HEK293 (cell line): ENCODE results near the gene SERPINA12.

ENCODE experiments used
- CTCF ChIA-PET: fragments of 350-600 bp; formaldehyde crosslinking; extraction: SDS; loops from one replicate; lab custom pipeline; 2021; ENCODE audit warnings: antibody characterized with exemption; lab: Yijun Ruan, JAX
- POLR2A ChIA-PET: fragments of 300-600 bp; formaldehyde crosslinking; extraction: SDS; loops from one replicate; lab custom pipeline; 2020; ENCODE audit warnings: antibody characterized with exemption, inconsistent platforms; lab: Yijun Ruan, JAX
- H3K27ac ChIP-seq: fragments of 200-500 bp; sonication (Bioruptor generic); 2 replicates; pipeline ENCODE4 v1.5.1; 2014; ENCODE audit warnings: low read depth, low read length, control low read depth, inconsistent platforms; ENCODE audit errors: extremely low read depth
- H3K36me3 ChIP-seq, 2 experiments: fragments of 200-500 bp in 1 of 2; sonication (Bioruptor generic) in 1 of 2; 1 replicate in 1 of 2; 2 replicates in 1 of 2; pipeline ENCODE4 v1.5.1; 2014 to 2017; ENCODE audit warnings: inconsistent platforms in 2 of 2, low read length in 2 of 2; ENCODE audit not compliant: control insufficient read depth in 2 of 2, insufficient read depth in 1 of 2
- H3K4me1 ChIP-seq: fragments of 200-500 bp; sonication (Bioruptor generic); 2 replicates; pipeline ENCODE4 v1.5.1; 2014; ENCODE audit warnings: mild to moderate bottlenecking, low read length, inconsistent platforms; ENCODE audit not compliant: control insufficient read depth, insufficient read depth
- H3K4me3 ChIP-seq: 2 replicates; pipeline ENCODE4 v1.5.1; 2011; ENCODE audit warnings: low read depth, mild to moderate bottlenecking, control low read depth, low read length, moderate library complexity
- H3K9me3 ChIP-seq: fragments of 200-500 bp; sonication (Bioruptor generic); 2 replicates; pipeline ENCODE4 v1.5.1; 2014; ENCODE audit warnings: low read depth, low read length, inconsistent platforms; ENCODE audit not compliant: control insufficient read depth, insufficient read depth
- HOXA7 ChIP-seq: sonication (generic); formaldehyde crosslinking; IDR thresholded peaks from 2 replicates; pipeline ENCODE4 v1.8.1; 2022; ENCODE audit warnings: missing genetic modification reagents, borderline replicate concordance
- OVOL3 ChIP-seq: fragments of 450-650 bp; formaldehyde crosslinking; IDR thresholded peaks from 2 replicates; pipeline ENCODE4 v1.5.1; 2016; ENCODE audit warnings: missing biosample characterization, missing genetic modification characterization
- ZBTB17 ChIP-seq: fragments of 450-650 bp; formaldehyde crosslinking; IDR thresholded peaks from 2 replicates; pipeline ENCODE4 v1.5.1; 2016; ENCODE audit warnings: missing biosample characterization, missing genetic modification characterization
- ZNF148 ChIP-seq: fragments of 450-650 bp; formaldehyde crosslinking; IDR thresholded peaks from 2 replicates; pipeline ENCODE4 v1.5.0; 2017; ENCODE audit warnings: missing biosample characterization, missing genetic modification characterization, borderline replicate concordance
- ZNF184 ChIP-seq: fragments of 450-650 bp; IDR thresholded peaks from 2 replicates; pipeline ENCODE4 v1.5.1; 2018; ENCODE audit warnings: missing biosample characterization, mild to moderate bottlenecking, missing genetic modification characterization
- ZNF223 ChIP-seq: fragments of 450-650 bp; formaldehyde crosslinking; IDR thresholded peaks from 2 replicates; pipeline ENCODE4 v1.5.1; 2016; ENCODE audit warnings: missing biosample characterization, missing genetic modification characterization
- ZNF26 ChIP-seq: fragments of 450-650 bp; formaldehyde crosslinking; IDR thresholded peaks from 2 replicates; pipeline ENCODE4 v1.5.1; 2016; ENCODE audit warnings: missing biosample characterization, missing genetic modification characterization
- ZNF530 ChIP-seq: fragments of 450-650 bp; formaldehyde crosslinking; IDR thresholded peaks from 2 replicates; pipeline ENCODE4 v1.5.1; 2016; ENCODE audit warnings: low read depth, missing biosample characterization, missing genetic modification characterization
- ZNF654 ChIP-seq: fragments of 450-650 bp; formaldehyde crosslinking; IDR thresholded peaks from 2 replicates; pipeline ENCODE4 v1.5.1; 2016; ENCODE audit warnings: low read depth, missing biosample characterization, missing genetic modification characterization
- ZNF747 ChIP-seq: fragments of 450-650 bp; formaldehyde crosslinking; IDR thresholded peaks from 2 replicates; pipeline ENCODE4 v1.5.1; 2016; ENCODE audit warnings: missing biosample characterization, missing genetic modification characterization
- ZNF777 ChIP-seq: fragments of 450-650 bp; formaldehyde crosslinking; IDR thresholded peaks from 2 replicates; pipeline ENCODE4 v1.5.1; 2017; ENCODE audit warnings: missing biosample characterization, missing genetic modification characterization, borderline replicate concordance
- ZNF843 ChIP-seq: fragments of 450-650 bp; formaldehyde crosslinking; IDR thresholded peaks from 2 replicates; pipeline ENCODE4 v1.5.1; 2016; ENCODE audit warnings: missing biosample characterization, missing genetic modification characterization
- ZSCAN30 ChIP-seq: fragments of 450-650 bp; IDR thresholded peaks from 2 replicates; pipeline ENCODE4 v1.5.1; 2018; ENCODE audit warnings: missing biosample characterization, mild to moderate bottlenecking, missing genetic modification characterization, moderate library complexity
- TF ChIP-seq, protein P1 (sequence below): fragments of 450-650 bp; formaldehyde crosslinking; IDR thresholded peaks from 2 replicates; pipeline ENCODE4 v1.5.1; 2017; ENCODE audit warnings: missing biosample characterization, mild to moderate bottlenecking, missing genetic modification characterization, moderate library complexity
- TF ChIP-seq, protein P2 (sequence below): fragments of 450-650 bp; formaldehyde crosslinking; IDR thresholded peaks from 2 replicates; pipeline ENCODE4 v1.5.1; 2016; ENCODE audit warnings: missing biosample characterization, missing genetic modification characterization, borderline replicate concordance
- TF ChIP-seq, protein P3 (sequence below): fragments of 450-650 bp; formaldehyde crosslinking; IDR thresholded peaks from 2 replicates; pipeline ENCODE4 v1.5.1; 2016; ENCODE audit warnings: missing biosample characterization, missing genetic modification characterization

SERPINA12 gene

GRCh38 chr14:94486883-94487282, 22.4 kb downstream of the SERPINA12 start:
- H3K36me3 ChIP-seq = no peaks in the 10 kb centered on the region
- TF ChIP-seq ZSCAN30 (no peak), ZNF223 (no peak), ZNF843 (tag by site-specific recombination) (no peak), ZNF777 (tag by site-specific recombination) (no peak), ZNF747 (tag by site-specific recombination) (no peak), ZNF530 (no peak), ZNF26 (tag by site-specific recombination) (no peak)
- TF ChIP-seq, protein P1, sequence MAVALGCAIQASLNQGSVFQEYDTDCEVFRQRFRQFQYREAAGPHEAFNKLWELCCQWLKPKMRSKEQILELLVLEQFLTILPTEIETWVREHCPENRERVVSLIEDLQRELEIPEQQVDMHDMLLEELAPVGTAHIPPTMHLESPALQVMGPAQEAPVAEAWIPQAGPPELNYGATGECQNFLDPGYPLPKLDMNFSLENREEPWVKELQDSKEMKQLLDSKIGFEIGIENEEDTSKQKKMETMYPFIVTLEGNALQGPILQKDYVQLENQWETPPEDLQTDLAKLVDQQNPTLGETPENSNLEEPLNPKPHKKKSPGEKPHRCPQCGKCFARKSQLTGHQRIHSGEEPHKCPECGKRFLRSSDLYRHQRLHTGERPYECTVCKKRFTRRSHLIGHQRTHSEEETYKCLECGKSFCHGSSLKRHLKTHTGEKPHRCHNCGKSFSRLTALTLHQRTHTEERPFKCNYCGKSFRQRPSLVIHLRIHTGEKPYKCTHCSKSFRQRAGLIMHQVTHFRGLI (tag by site-specific recombination) = no peak
- TF ChIP-seq, protein P2, sequence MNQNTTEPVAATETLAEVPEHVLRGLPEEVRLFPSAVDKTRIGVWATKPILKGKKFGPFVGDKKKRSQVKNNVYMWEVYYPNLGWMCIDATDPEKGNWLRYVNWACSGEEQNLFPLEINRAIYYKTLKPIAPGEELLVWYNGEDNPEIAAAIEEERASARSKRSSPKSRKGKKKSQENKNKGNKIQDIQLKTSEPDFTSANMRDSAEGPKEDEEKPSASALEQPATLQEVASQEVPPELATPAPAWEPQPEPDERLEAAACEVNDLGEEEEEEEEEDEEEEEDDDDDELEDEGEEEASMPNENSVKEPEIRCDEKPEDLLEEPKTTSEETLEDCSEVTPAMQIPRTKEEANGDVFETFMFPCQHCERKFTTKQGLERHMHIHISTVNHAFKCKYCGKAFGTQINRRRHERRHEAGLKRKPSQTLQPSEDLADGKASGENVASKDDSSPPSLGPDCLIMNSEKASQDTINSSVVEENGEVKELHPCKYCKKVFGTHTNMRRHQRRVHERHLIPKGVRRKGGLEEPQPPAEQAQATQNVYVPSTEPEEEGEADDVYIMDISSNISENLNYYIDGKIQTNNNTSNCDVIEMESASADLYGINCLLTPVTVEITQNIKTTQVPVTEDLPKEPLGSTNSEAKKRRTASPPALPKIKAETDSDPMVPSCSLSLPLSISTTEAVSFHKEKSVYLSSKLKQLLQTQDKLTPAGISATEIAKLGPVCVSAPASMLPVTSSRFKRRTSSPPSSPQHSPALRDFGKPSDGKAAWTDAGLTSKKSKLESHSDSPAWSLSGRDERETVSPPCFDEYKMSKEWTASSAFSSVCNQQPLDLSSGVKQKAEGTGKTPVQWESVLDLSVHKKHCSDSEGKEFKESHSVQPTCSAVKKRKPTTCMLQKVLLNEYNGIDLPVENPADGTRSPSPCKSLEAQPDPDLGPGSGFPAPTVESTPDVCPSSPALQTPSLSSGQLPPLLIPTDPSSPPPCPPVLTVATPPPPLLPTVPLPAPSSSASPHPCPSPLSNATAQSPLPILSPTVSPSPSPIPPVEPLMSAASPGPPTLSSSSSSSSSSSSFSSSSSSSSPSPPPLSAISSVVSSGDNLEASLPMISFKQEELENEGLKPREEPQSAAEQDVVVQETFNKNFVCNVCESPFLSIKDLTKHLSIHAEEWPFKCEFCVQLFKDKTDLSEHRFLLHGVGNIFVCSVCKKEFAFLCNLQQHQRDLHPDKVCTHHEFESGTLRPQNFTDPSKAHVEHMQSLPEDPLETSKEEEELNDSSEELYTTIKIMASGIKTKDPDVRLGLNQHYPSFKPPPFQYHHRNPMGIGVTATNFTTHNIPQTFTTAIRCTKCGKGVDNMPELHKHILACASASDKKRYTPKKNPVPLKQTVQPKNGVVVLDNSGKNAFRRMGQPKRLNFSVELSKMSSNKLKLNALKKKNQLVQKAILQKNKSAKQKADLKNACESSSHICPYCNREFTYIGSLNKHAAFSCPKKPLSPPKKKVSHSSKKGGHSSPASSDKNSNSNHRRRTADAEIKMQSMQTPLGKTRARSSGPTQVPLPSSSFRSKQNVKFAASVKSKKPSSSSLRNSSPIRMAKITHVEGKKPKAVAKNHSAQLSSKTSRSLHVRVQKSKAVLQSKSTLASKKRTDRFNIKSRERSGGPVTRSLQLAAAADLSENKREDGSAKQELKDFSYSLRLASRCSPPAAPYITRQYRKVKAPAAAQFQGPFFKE = no peak
- H3K9me3 ChIP-seq = no peaks in the 10 kb centered on the region
- CTCF ChIA-PET = interaction anchor here (0.6 to 3.7 kb wide), 27 partner anchors 10 to 816 kb away, joined by 3 to 48 read pairs (median 4); partner anchors contain the start of gene SERPINA9
- POLR2A ChIA-PET = no interaction called here
- no peaks in the 10 kb centered on the region; the same call in 1 of the 2 replicates for H3K4me1 ChIP-seq
- H3K27ac ChIP-seq = no peak overlapping the region
- H3K4me3 ChIP-seq = no peak overlapping the region

DNA sequence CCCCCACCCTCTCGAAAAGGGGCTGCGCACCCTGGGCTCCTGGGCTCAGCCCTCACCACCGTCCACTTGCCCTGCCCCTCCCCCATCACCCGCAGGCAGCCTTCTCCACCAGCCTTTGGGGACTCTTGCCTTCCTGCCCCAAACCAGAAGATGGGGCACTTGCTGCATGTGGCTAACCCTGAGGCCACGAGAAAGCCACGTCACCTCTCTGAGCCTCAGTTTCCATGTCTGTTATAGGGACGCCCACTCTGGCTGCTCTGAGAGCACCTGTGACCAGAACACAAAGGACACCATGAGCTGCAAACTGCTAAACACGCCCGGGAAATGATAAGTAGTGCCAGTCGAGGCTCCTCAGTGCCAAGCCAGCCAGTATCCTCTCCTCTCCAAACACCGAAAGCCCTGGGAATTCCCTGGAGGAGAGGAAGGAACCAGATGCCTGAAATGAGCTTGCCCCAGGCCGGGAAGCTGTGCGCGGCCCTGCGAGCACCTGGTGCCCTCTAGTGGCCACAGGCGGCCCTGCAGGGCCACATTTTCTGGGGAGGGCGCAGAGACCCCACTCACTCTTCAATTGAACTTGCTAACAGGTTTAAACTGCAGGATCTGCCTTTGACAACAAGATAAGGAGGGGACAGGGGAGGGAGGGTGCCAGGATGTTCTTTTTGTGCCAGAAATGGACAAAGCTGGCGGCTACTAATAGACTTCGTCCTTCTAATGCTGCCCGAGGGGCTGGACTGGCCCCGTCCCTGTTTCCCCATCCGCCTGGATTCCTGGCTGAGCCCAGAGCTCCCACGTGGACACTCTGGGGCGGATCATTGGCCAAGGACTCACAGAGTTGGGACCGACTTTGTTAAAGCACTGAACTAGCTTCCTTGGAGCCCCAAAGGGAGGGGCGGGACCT, 23.1 kb downstream of the SERPINA12 start:
- Histone ChIP-seq H3K9me3 (no peaks in the 10 kb centered on the region), H3K4me3 (no peak overlapping the region), H3K36me3 (no peaks in the 10 kb centered on the region), H3K4me1 (no peaks in the 10 kb centered on the region), H3K27ac (no peak overlapping the region)
- ChIA-PET POLR2A (interaction anchor here (0.9 kb wide), 1 partner anchor 52 kb away, joined by 3 read pairs; no protein-coding TSS in a partner anchor), CTCF (interaction anchor here (0.6 to 3.7 kb wide), 34 partner anchors 10 to 998 kb away, joined by 3 to 48 read pairs (median 4); partner anchors contain the start of gene SERPINA9)
- TF ChIP-seq ZBTB17 (tag by site-specific recombination) (peak; percentile 80), ZNF184 (tag by site-specific recombination) (peak; percentile 69; the same call in 1 of the 2 replicates), ZNF148 (tag by site-specific recombination) (no peak), ZNF654 (tag by site-specific recombination) (peak; percentile 68), HOXA7 (CRISPR knock-in tag) (no peak), OVOL3 (tag by site-specific recombination) (no peak)
- TF ChIP-seq, protein P3, sequence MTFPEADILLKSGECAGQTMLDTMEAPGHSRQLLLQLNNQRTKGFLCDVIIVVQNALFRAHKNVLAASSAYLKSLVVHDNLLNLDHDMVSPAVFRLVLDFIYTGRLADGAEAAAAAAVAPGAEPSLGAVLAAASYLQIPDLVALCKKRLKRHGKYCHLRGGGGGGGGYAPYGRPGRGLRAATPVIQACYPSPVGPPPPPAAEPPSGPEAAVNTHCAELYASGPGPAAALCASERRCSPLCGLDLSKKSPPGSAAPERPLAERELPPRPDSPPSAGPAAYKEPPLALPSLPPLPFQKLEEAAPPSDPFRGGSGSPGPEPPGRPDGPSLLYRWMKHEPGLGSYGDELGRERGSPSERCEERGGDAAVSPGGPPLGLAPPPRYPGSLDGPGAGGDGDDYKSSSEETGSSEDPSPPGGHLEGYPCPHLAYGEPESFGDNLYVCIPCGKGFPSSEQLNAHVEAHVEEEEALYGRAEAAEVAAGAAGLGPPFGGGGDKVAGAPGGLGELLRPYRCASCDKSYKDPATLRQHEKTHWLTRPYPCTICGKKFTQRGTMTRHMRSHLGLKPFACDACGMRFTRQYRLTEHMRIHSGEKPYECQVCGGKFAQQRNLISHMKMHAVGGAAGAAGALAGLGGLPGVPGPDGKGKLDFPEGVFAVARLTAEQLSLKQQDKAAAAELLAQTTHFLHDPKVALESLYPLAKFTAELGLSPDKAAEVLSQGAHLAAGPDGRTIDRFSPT = no peak
